HepG2 (cell line): ENCODE results near the gene AKAP14. TPM values are rescaled to one million over a fixed set of nuclear protein-coding genes. Genes with fewer than 3 reads are reported as not detected.

Experiments
- CBX1 ChIP-seq: IDR thresholded peaks from one replicate; pipeline ENCODE4 v1.6.1; 2016; ENCODE audit warnings: antibody characterized with exemption, low read depth
- GATAD2A ChIP-seq: IDR thresholded peaks from 2 replicates; pipeline ENCODE4 v1.6.1; 2016
- KDM5A ChIP-seq: fragments of 200-600 bp; sonication (generic); IDR thresholded peaks from 2 replicates; pipeline ENCODE4 v1.7.0; 2018; ENCODE audit warnings: antibody characterized with exemption, mild to moderate bottlenecking, low read length, borderline replicate concordance
- NFE2L1 ChIP-seq: sonication (generic); formaldehyde crosslinking; IDR thresholded peaks from 2 replicates; pipeline ENCODE4 v1.4.0; 2020; ENCODE audit warnings: missing genetic modification reagents, mild to moderate bottlenecking, borderline replicate concordance
- PAX8 ChIP-seq: sonication (generic); formaldehyde crosslinking; IDR thresholded peaks from 2 replicates; pipeline ENCODE4 v1.8.0; 2022; ENCODE audit warnings: mild to moderate bottlenecking, missing genetic modification reagents, borderline replicate concordance
- POLR2AphosphoS2 ChIP-seq: IDR thresholded peaks from 2 replicates; pipeline ENCODE4 v1.6.1; 2011; ENCODE audit warnings: low read depth, low read length, improper control_type of control experiment
- POLR2G ChIP-seq: fragments of 200-400 bp; formaldehyde crosslinking; IDR thresholded peaks from 2 replicates; pipeline ENCODE4 v1.6.1; 2018; ENCODE audit warnings: mild to moderate bottlenecking, low read depth, low read length, moderate library complexity
- PTBP1 ChIP-seq: fragments of 200-400 bp; formaldehyde crosslinking; IDR thresholded peaks from 2 replicates; pipeline ENCODE4 v1.6.1; 2018; ENCODE audit warnings: low read length, low read depth; ENCODE audit not compliant: poor library complexity, severe bottlenecking
- SIN3A ChIP-seq: IDR thresholded peaks from 2 replicates; pipeline ENCODE4 v1.6.1; 2011; ENCODE audit warnings: low read depth, mild to moderate bottlenecking, control low read depth, low read length, borderline replicate concordance
- ZBTB7B ChIP-seq: sonication (generic); formaldehyde crosslinking; IDR thresholded peaks from 2 replicates; pipeline ENCODE4 v1.4.0; 2020; ENCODE audit warnings: missing genetic modification reagents
- ZFAT ChIP-seq: sonication (generic); formaldehyde crosslinking; conservative IDR thresholded peaks from 2 replicates; pipeline ENCODE4 v1.8.1; 2023; ENCODE audit warnings: missing genetic modification reagents, inconsistent platforms
- ZNF768 ChIP-seq: sonication (generic); formaldehyde crosslinking; IDR thresholded peaks from 2 replicates; pipeline ENCODE4 v1.4.0; 2020; ENCODE audit warnings: missing genetic modification reagents
- polyA plus RNA-seq, 8 experiments: library from polyadenylated mRNA; depleted of rRNA in 3 of 8; stranded (reverse) in 7 of 8; unstranded in 1 of 8; fragments of >200 nt; fragmentation: Illumina TruSeq in 4 of 8; extraction: Trizol in 4 of 8; gene quantifications; 2 replicates each; pipeline versions ENCODE4 v1.2.1 to v1.2.3, GENCODE V29; 2011 to 2016; ENCODE audit warnings: low read depth in 4 of 8, missing spikeins in 1 of 8, mixed read lengths in 1 of 8; ENCODE audit not compliant: insufficient read depth in 1 of 8
- total RNA-seq, 5 experiments: library from RNA; depleted of rRNA; stranded (reverse); fragments of >200 nt; fragmentation: Illumina TruSeq; extraction: Trizol; gene quantifications; 2 replicates each; pipeline ENCODE4 v1.2.3, GENCODE V29; 2016; ENCODE audit warnings: low read depth in 1 of 5
- TF ChIP-seq, protein P1 (sequence below): sonication (generic); formaldehyde crosslinking; IDR thresholded peaks from 2 replicates; pipeline ENCODE4 v1.9.0; 2021; ENCODE audit warnings: mild to moderate bottlenecking, missing genetic modification reagents
- TF ChIP-seq, protein P2 (sequence below): sonication (generic); formaldehyde crosslinking; IDR thresholded peaks from 2 replicates; pipeline ENCODE4 v1.5.1; 2020; ENCODE audit warnings: missing genetic modification reagents, mild to moderate bottlenecking, borderline replicate concordance
- TF ChIP-seq, protein P3 (sequence below): sonication (generic); formaldehyde crosslinking; IDR thresholded peaks from 2 replicates; pipeline ENCODE4 v1.8.1; 2023; ENCODE audit warnings: mild to moderate bottlenecking, missing genetic modification reagents, borderline replicate concordance
- TF ChIP-seq, protein P4 (sequence below): sonication (generic); formaldehyde crosslinking; IDR thresholded peaks from 2 replicates; pipeline ENCODE4 v1.5.1; 2020; ENCODE audit warnings: missing genetic modification reagents, mild to moderate bottlenecking, borderline replicate concordance
- TF ChIP-seq, protein P5 (sequence below): sonication (generic); formaldehyde crosslinking; IDR thresholded peaks from 2 replicates; pipeline ENCODE4 v1.5.0; 2020; ENCODE audit warnings: missing genetic modification reagents
- TF ChIP-seq, protein P6 (sequence below): sonication (generic); formaldehyde crosslinking; IDR thresholded peaks from 2 replicates; pipeline ENCODE4 v1.9.0; 2021; ENCODE audit warnings: missing genetic modification reagents, borderline replicate concordance

The AKAP14 gene
- total and polyA plus RNA-seq, 2 of the 13 experiments (the other 11 are each of a cell fraction or from before 2014, with no cell fraction given): 0.20 to 1.7 TPM

DNA sequence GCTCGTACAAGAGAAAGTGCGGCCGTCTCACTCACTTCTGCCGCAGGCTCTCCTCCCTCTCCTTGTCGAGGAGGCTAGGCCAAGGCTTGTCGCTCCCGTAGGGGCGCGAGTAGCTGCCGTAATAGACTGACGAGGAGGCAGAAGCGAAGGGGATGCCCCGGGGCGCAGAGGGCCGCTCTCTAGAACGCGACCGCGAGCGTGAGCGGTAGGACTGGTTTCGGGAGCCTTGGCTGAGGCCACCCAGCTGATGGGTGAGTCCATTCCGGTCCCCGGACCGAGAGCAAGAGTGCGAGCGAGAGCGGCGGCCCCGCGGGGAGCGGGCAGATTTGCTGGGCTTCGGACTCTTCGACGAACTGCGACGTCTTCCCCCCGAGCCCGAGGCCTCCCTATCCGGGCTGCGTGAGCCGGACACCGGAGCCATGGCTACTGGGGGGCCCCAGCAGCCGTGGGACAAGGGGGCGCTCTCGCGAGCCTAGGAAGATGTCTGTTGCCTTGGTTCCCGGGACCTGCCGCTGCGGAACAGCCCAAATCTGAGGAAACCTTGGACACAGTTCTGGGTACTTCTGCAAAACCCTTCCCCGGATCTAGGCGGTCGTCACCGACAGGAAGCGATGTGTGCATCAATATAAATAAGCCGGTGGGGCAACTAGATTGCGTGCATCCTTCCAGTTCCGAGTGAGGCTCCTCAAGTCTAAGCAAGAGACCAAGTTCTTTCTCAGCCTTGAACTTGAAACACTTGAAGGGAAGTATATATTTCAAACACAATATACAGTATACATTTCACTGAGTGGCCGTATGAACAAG, 47.7 kb downstream of the AKAP14 start, which contains the start of gene NKAP (continued):
- TF ChIP-seq, protein P1, sequence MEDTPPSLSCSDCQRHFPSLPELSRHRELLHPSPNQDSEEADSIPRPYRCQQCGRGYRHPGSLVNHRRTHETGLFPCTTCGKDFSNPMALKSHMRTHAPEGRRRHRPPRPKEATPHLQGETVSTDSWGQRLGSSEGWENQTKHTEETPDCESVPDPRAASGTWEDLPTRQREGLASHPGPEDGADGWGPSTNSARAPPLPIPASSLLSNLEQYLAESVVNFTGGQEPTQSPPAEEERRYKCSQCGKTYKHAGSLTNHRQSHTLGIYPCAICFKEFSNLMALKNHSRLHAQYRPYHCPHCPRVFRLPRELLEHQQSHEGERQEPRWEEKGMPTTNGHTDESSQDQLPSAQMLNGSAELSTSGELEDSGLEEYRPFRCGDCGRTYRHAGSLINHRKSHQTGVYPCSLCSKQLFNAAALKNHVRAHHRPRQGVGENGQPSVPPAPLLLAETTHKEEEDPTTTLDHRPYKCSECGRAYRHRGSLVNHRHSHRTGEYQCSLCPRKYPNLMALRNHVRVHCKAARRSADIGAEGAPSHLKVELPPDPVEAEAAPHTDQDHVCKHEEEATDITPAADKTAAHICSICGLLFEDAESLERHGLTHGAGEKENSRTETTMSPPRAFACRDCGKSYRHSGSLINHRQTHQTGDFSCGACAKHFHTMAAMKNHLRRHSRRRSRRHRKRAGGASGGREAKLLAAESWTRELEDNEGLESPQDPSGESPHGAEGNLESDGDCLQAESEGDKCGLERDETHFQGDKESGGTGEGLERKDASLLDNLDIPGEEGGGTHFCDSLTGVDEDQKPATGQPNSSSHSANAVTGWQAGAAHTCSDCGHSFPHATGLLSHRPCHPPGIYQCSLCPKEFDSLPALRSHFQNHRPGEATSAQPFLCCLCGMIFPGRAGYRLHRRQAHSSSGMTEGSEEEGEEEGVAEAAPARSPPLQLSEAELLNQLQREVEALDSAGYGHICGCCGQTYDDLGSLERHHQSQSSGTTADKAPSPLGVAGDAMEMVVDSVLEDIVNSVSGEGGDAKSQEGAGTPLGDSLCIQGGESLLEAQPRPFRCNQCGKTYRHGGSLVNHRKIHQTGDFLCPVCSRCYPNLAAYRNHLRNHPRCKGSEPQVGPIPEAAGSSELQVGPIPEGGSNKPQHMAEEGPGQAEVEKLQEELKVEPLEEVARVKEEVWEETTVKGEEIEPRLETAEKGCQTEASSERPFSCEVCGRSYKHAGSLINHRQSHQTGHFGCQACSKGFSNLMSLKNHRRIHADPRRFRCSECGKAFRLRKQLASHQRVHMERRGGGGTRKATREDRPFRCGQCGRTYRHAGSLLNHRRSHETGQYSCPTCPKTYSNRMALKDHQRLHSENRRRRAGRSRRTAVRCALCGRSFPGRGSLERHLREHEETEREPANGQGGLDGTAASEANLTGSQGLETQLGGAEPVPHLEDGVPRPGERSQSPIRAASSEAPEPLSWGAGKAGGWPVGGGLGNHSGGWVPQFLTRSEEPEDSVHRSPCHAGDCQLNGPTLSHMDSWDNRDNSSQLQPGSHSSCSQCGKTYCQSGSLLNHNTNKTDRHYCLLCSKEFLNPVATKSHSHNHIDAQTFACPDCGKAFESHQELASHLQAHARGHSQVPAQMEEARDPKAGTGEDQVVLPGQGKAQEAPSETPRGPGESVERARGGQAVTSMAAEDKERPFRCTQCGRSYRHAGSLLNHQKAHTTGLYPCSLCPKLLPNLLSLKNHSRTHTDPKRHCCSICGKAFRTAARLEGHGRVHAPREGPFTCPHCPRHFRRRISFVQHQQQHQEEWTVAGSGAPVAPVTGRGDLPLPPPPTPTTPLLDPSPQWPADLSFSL (CRISPR knock-in tag): no peak
- TF ChIP-seq POLR2AphosphoS2 (no peak), POLR2G (peak; percentile 74), ZBTB7B (CRISPR knock-in tag) (no peak), SIN3A (no peak), GATAD2A (peak; percentile 70), PTBP1 (no peak), NFE2L1 (CRISPR knock-in tag) (no peak), ZFAT (CRISPR knock-in tag) (no peak), ZNF768 (CRISPR knock-in tag) (peak; percentile 41; the same call in 1 of the 2 replicates), KDM5A (peak; percentile 92), CBX1 (no peak), PAX8 (CRISPR knock-in tag) (no peak)
- TF ChIP-seq, protein P2, sequence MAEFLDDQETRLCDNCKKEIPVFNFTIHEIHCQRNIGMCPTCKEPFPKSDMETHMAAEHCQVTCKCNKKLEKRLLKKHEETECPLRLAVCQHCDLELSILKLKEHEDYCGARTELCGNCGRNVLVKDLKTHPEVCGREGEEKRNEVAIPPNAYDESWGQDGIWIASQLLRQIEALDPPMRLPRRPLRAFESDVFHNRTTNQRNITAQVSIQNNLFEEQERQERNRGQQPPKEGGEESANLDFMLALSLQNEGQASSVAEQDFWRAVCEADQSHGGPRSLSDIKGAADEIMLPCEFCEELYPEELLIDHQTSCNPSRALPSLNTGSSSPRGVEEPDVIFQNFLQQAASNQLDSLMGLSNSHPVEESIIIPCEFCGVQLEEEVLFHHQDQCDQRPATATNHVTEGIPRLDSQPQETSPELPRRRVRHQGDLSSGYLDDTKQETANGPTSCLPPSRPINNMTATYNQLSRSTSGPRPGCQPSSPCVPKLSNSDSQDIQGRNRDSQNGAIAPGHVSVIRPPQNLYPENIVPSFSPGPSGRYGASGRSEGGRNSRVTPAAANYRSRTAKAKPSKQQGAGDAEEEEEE (CRISPR knock-in tag): no peak
- TF ChIP-seq, protein P3, sequence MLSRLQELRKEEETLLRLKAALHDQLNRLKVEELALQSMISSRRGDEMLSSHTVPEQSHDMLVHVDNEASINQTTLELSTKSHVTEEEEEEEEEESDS: no peak
- TF ChIP-seq, protein P4, sequence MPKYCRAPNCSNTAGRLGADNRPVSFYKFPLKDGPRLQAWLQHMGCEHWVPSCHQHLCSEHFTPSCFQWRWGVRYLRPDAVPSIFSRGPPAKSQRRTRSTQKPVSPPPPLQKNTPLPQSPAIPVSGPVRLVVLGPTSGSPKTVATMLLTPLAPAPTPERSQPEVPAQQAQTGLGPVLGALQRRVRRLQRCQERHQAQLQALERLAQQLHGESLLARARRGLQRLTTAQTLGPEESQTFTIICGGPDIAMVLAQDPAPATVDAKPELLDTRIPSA: no peak
- TF ChIP-seq, protein P5, sequence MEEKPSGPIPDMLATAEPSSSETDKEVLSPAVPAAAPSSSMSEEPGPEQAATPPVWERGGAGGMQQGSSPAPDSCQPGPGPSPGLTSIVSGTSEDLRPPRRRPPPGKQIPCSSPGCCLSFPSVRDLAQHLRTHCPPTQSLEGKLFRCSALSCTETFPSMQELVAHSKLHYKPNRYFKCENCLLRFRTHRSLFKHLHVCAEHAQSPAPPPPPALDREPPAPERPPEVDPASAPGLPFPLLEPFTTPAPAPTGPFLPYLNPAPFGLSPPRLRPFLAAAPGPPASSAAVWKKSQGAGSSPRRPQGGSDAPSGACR (CRISPR knock-in tag): no peak
- TF ChIP-seq, protein P6, sequence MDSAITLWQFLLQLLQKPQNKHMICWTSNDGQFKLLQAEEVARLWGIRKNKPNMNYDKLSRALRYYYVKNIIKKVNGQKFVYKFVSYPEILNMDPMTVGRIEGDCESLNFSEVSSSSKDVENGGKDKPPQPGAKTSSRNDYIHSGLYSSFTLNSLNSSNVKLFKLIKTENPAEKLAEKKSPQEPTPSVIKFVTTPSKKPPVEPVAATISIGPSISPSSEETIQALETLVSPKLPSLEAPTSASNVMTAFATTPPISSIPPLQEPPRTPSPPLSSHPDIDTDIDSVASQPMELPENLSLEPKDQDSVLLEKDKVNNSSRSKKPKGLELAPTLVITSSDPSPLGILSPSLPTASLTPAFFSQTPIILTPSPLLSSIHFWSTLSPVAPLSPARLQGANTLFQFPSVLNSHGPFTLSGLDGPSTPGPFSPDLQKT: no peak
